ENCODE results near the gene SORBS1. TPM values are rescaled to one million over a fixed set of nuclear protein-coding genes. Genes with fewer than 3 reads are reported as not detected.

SORBS1 gene
- total RNA-seq, 4 donors from 2014 or later: 92.2 to 308 (median 150) TPM

DNA sequence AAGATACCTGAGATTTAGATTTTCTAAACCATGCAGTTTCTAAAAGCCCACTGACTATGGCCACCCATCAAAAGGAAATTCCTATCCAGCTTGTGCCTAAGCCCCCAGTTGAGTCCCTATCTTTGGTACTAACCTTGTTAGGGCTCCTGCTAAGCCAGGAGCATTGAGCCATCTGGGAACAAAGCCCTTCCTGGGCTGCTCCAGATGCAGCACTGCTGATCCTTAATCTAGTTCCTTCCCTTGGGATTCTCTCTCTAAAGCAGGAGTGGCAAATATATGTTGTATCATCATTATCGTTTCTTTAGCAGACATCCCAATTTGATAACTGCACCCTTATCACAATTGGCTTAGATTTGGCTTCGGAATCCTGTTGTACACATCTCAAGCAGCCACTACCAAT lies 245.7 kb downstream of the SORBS1 start:
- TF ChIP-seq POLR2AphosphoS5 (IDR thresholded peaks at IDR 0.05) (no peak), EP300 (IDR thresholded peaks at IDR 0.05; ENCODE audit: low read depth) (no peak), POLR2A (IDR thresholded peaks at IDR 0.05) (no peak)
- TF ChIP-seq, protein P1, sequence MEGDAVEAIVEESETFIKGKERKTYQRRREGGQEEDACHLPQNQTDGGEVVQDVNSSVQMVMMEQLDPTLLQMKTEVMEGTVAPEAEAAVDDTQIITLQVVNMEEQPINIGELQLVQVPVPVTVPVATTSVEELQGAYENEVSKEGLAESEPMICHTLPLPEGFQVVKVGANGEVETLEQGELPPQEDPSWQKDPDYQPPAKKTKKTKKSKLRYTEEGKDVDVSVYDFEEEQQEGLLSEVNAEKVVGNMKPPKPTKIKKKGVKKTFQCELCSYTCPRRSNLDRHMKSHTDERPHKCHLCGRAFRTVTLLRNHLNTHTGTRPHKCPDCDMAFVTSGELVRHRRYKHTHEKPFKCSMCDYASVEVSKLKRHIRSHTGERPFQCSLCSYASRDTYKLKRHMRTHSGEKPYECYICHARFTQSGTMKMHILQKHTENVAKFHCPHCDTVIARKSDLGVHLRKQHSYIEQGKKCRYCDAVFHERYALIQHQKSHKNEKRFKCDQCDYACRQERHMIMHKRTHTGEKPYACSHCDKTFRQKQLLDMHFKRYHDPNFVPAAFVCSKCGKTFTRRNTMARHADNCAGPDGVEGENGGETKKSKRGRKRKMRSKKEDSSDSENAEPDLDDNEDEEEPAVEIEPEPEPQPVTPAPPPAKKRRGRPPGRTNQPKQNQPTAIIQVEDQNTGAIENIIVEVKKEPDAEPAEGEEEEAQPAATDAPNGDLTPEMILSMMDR (IDR thresholded peaks at IDR 0.05): no peak
- DNase-seq: no peak
- Histone ChIP-seq H3K27me3 (no peaks in the 10 kb centered on the region), H3K27ac (no peak overlapping the region), H3K4me3 (no peak overlapping the region), H3K4me1 (peaks cover 0 to 5% (median 3%) of the 10 kb centered on the region in 4 donors), H3K36me3 (peaks cover 0 to 6% (median 3%) of the 10 kb centered on the region in 4 donors), H3K9me3 (no peaks in the 10 kb centered on the region)
- intact Hi-C loops (cut with DNase I; ENCODE audit: low total_unique reads): no loop called here
- WGBS, 2 donors (ENCODE audit: low coverage in 1 of 2): 92 to 96% methylated on average over 2 of the region's 2 CpGs
- in situ Hi-C loops (cut with MboI; ENCODE audit: low pct_ligation_motif_present in 1 of 4, low pct_unique_long_range_greater_than_20kb in 1 of 4, low sequenced_read_pairs in 3 of 4): no loop called here

DNA sequence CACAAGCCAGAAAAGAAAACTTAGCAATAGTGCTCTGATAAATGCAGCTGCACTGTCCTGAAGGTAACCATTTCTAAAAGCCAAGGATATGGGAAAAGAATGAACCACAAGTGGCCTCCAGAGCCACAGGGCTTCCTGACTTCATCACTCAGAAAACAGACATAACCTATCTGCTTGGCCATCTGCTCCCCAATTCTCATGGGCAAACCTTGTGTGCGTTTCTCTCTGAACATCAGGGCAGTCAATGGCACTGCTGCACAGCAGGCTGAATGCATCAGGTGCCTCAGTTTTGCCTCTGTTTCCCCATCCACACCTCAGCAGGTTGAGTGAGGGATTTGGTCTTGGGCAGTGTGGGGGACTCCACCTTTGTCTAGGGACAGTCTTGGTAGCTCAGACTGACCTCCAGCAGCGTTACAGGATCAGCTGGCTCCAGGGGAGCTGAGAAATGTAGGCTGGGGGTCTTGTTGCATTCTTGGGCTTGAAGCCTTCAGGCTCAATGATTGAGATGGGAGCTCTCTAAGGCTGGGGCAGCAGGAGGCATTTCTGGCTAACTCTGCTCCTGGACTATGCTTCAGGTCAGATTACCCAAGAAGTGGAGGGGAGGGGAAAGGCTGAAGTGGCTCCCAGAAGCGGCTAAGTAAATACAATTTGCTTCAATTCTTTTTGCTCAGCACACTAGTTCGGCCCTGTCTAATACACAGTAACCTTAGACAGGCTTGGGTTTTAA lies 246.8 kb downstream of the SORBS1 start:
- peaks cover 0 to 6% (median 3%) of the 10 kb centered on the region in 4 donors for H3K36me3 ChIP-seq
- intact Hi-C loops (cut with DNase I; ENCODE audit: low total_unique reads) (no loop called here), in situ Hi-C loops (cut with MboI; ENCODE audit: low pct_ligation_motif_present in 1 of 4, low pct_unique_long_range_greater_than_20kb in 1 of 4, low sequenced_read_pairs in 3 of 4) (no loop called here)
- TF ChIP-seq, protein P1 (IDR thresholded peaks at IDR 0.05): no peak
- TF ChIP-seq EP300 (IDR thresholded peaks at IDR 0.05; ENCODE audit: low read depth) (no peak), POLR2A (IDR thresholded peaks at IDR 0.05) (no peak), POLR2AphosphoS5 (IDR thresholded peaks at IDR 0.05) (no peak)
- no peaks in the 10 kb centered on the region for H3K27me3 ChIP-seq
- no peak for DNase-seq
- H3K9me3 ChIP-seq: no peaks in the 10 kb centered on the region
- 85 to 86% methylated on average over 3 to 4 of the region's 4 CpGs for WGBS, 2 donors (ENCODE audit: low coverage in 1 of 2)
- H3K4me1 ChIP-seq: peaks cover 3 to 17% (median 12%) of the 10 kb centered on the region in 4 donors
- no peak overlapping the region for H3K4me3 ChIP-seq
- peak overlapping the region in 1 of 4 donors; percentile 12 for H3K27ac ChIP-seq

DNA sequence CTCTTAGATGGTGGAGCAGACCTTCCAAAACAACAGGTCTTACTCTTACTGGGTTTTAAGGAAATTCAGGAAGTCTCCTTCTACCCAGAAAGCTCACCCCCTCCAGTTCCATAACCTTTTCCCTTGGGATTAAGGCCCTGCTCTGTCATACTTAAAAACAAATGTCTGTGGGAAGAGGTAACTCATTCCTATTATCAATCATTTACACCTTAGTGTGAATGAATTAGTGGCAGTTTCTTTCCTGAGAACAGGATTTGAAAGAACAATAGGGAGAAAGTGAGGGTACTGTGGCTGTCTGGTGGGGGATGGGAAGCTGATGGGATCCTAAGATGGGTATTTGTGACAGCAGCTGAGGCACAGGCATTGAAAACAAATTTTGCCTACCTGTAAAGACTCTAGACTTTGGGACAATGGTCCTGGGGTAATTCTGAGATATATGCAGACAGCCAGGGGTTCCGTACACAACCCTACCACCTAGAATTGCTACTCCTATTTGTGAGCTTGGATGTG lies 248.1 kb downstream of the SORBS1 start:
- H3K27ac ChIP-seq: peak overlapping the region in 2 of 4 donors; percentile 15 to 35
- TF ChIP-seq EP300 (IDR thresholded peaks at IDR 0.05; ENCODE audit: low read depth) (no peak), POLR2A (IDR thresholded peaks at IDR 0.05) (no peak), POLR2AphosphoS5 (IDR thresholded peaks at IDR 0.05) (no peak)
- TF ChIP-seq, protein P1 (IDR thresholded peaks at IDR 0.05): no peak
- peaks cover 3 to 30% (median 22%) of the 10 kb centered on the region in 4 donors for H3K4me1 ChIP-seq
- H3K36me3 ChIP-seq: peaks cover 0 to 6% (median 3%) of the 10 kb centered on the region in 4 donors
- 85% methylated on average over 1 of the region's 1 CpG; no CpG with 5 or more reads in 1 of the 2 donors for WGBS, 2 donors (ENCODE audit: low coverage in 1 of 2)
- intact Hi-C loops (cut with DNase I; ENCODE audit: low total_unique reads): no loop called here
- H3K9me3 ChIP-seq: no peaks in the 10 kb centered on the region
- no peak overlapping the region for H3K4me3 ChIP-seq
- in situ Hi-C loops (cut with MboI; ENCODE audit: low pct_ligation_motif_present in 1 of 4, low pct_unique_long_range_greater_than_20kb in 1 of 4, low sequenced_read_pairs in 3 of 4): no loop called here
- H3K27me3 ChIP-seq: no peaks in the 10 kb centered on the region
- DNase-seq: no peak

DNA sequence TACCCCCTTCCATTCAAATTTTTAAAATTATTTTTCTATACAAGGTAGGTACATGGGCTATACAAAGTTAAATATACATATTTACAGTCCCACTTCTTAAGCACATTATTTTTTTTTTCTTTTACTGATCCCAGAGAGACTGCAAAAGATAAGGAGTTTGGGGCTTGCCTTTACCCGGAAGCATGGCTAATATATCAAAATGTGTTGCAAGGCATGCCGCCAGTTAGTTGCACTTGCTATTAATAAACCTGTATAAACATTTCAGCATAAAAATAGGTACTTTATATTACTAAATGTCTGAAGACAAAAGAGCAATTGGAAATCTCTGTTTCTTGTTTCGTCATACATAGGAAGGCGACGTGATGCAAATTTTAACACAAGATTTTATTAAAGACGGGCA lies 248.9 kb downstream of the SORBS1 start:
- Histone ChIP-seq H3K27ac (peak overlapping the region in 1 of 4 donors; percentile 15), H3K27me3 (no peaks in the 10 kb centered on the region), H3K9me3 (no peaks in the 10 kb centered on the region), H3K36me3 (peaks cover 0 to 6% (median 3%) of the 10 kb centered on the region in 4 donors), H3K4me1 (peaks cover 3 to 35% (median 23%) of the 10 kb centered on the region in 4 donors), H3K4me3 (no peak overlapping the region)
- no peak for DNase-seq
- TF ChIP-seq POLR2AphosphoS5 (IDR thresholded peaks at IDR 0.05) (no peak), POLR2A (IDR thresholded peaks at IDR 0.05) (no peak), EP300 (IDR thresholded peaks at IDR 0.05; ENCODE audit: low read depth) (no peak)
- TF ChIP-seq, protein P1 (IDR thresholded peaks at IDR 0.05): no peak
- intact Hi-C loops (cut with DNase I; ENCODE audit: low total_unique reads): no loop called here
- WGBS, 2 donors (ENCODE audit: low coverage in 1 of 2): 78 to 83% methylated on average over 6 of the region's 6 CpGs
- in situ Hi-C loops (cut with MboI; ENCODE audit: low pct_ligation_motif_present in 1 of 4, low pct_unique_long_range_greater_than_20kb in 1 of 4, low sequenced_read_pairs in 3 of 4): no loop called here
